Stimulated activated CD8-positive, alpha-beta memory T cell treated with anti-CD3 and anti-CD28 coated beads, Interleukin-7, amount 100 ng/mL, for 1 hour (primary cell): ENCODE results near the gene CSN1S1.
"Not testable (repeated sequence)": the region's sequence is repeated elsewhere in the genome, so short reads cannot be mapped to it uniquely, and the experiment has no call there.

Experiments
- DNase-seq, 2 donors: peaks; one replicate each; pipeline ENCODE4 v3.0.0-alpha.2; 2020; ENCODE audit warnings: low read depth in 2 of 2

Gene CSN1S1

GRCh38 chr4:69930768-69931167 lies at the start of gene CSN1S1:
TSS of gene CSN1S1 (plus strand) at chr4:69931068. CDS start at chr4:69932556, 1,488 bp downstream.
- DNase-seq, result no peak

GRCh38 chr4:69881173-69881773 lies 49.6 kb upstream of the CSN1S1 start:
- no peak for DNase-seq

DNA sequence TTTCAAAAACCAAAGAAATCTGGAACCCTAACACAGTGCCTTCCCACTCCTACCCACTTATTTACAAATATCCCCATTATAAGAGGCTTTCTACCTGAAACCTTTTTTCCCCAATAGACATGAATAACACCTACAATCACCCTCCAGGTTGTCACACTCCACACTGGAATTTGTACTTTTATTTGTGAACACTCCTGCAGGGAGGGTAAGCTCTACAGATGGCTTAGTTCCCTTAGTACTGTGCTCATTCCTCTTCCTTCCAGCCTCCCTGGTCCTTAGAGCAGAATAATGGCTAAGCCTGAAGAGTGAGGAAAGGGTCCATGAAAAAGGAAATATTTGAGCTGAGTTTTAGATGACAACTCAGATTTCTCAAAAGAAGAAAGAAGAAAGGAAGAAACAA lies 48.7 kb upstream of the CSN1S1 start:
- no peak for DNase-seq

DNA sequence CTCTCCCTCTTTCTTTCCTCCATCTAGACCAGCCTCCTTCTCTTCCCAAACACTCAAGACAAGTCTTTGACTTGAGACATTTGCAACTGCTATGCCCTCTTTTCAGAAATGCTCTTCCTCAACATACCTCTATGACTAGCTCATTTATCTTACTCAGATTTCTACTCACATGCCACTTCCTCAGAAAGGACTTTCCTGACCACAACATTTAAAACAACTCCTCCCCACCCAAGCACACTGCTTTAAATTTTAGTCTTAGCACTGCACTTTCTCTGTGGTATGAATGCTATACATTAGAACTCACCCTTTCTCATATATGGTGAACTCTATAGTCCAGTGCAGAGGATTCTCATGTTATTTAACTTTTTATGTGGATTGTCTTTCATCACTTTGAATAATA lies 42.5 kb upstream of the CSN1S1 start:
- DNase-seq, result no peak

DNA sequence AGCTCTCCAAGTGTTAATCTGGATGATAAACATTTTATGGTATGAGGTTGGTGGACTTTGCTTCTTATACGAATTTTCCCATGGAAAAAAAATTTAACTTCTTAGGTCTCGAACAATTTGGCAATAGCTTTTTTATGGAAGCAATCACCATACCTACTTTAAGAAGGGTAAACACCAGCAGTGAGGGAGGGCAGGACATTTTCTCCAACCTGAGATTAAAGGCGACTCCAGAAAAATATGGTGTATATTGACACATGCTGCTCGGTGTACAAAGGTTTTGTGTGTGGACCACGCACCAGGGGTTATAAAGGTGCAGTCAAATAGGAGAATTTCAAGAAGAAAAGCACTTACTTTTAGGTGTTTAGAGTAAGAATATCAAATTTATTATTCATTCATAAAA lies 36.7 kb upstream of the CSN1S1 start:
- no peak for DNase-seq

DNA sequence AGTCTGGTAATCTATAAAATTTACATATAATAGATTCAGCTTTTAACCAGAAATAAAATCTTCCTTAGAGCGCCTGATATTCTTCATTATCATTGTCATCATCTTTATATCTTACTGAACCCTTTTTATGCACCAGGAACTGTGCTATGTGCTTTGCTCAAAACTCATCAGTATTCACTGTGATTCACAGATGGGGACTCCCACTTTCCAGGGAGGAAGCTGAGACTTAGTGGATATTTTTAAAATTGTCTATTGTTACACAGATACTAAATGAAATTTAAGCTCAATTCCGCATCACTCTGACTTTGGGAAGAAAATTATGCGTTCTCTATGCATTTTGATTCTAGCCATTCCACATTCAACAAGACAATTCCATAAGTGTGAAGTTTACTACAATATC lies 36.1 kb upstream of the CSN1S1 start:
- no peak for DNase-seq

DNA sequence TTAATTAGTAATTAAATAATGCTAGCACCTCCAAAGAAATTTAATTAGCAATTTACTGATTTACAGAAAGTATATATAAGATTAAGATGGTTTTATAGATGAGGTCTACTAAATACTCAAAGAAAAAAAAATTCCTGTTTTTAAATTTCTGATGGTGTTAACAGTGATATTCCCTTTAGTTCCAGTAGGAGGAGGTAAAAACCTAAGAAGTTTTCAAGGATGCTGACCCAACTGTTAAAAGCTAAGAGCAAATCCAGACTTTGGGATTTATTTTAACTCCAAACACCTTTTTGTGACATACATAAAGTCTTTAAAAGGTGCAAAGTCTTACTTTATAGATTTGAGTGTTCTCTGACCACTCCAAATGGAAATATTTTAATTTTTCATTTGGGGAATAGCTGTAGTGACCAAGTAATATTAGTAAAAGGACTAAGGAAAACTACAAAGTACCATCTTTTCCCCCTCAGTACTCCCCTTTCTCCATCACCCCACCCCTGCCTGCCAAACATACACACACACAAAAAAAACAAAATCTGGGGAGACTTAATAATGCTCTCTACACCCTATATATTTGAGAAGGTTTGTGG lies 34.2 kb upstream of the CSN1S1 start:
- DNase-seq, result no peak

DNA sequence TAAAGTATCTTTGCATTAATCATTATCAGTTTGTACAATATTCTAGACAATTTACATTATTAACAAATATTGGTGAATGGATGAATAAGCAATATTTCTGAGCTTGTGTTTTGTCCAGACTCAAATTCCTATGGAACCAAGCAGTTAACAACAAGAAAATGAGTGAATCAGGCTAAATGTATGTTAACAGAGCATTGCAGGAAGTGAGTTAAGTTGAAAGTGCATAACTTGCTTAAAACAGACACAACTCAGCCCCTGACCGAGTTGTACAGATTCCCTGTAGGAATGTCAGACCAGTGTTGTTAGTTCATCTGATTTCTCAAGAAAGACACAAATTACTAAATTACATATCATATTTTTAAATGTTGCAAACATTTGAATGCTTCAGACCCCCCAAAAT lies 23.7 kb upstream of the CSN1S1 start:
- DNase-seq, result no peak

- no peak for DNase-seq
Observed at GRCh38 chr4:69909195-69909594, 21.7 kb upstream of the CSN1S1 start.

- no peak for DNase-seq
Observed at GRCh38 chr4:69910016-69910782, 20.7 kb upstream of the CSN1S1 start.

- DNase-seq, result no peak
Observed at GRCh38 chr4:69920874-69921273, 10.0 kb upstream of the CSN1S1 start.

GRCh38 chr4:69923782-69924410 lies 7.0 kb upstream of the CSN1S1 start:
- not testable (repeated sequence) for DNase-seq

DNA sequence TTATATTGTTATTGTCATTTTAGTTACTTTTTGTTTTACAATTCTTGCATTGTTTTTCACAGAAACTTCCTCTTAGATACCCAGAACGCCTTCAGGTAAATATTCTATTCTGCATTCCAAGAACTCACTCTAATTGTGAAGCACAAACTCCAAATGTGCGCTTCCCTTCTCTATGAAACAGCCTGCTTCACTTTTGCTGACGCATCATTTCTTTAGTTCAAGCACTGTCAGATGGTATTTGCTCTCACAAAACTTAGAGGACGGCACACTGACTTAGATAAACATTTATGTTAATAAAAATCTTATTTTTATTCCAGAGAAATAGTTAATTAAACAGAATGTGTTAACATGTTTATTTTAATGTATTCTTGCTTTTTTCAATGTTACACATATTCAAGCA lies 3.3 kb downstream of the CSN1S1 start:
- DNase-seq, result no peak

- DNase-seq, result no peak
Observed at GRCh38 chr4:69936566-69936965, 5.7 kb downstream of the CSN1S1 start.

GRCh38 chr4:69951602-69952001 lies 20.7 kb downstream of the CSN1S1 start:
- DNase-seq, result no peak

DNA sequence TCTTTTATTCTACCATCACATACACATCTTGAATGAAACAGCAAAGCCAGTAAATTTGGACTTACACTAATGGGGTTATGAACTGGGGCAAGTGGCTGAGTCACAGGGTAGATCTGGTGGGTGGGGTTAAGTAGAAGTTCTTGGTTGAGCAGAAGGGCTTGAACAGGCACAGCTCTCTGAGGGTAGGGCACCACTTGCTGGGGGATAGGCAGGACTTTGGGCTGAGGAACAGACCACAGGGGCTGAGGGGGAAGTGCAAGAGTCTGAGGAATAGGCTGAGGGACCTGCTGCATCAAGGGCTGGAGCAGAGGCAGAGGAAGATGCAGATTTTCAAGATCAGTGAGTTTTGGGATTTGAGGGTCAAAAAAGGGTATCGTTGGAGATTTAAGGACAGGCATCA lies 26.3 kb downstream of the CSN1S1 start:
- DNase-seq, result no peak

DNA sequence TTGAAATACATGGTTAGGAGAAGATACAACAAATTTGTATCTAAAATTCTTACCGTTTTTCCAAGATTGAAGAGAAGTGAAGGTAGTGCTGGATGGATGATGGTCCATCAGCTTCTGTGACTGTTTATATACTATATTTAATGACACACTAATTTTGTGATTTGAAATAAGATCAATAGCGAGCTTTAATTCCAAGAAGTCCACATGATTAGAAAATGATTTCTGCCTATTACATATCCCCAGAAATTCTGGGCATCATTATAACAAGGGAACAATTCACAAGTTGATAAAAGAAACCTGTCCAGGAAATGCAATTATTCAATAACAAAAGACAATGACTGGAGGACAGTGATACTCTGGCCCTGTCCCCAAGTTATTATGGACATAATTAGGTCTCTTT lies 34.8 kb downstream of the CSN1S1 start, which contains the start of gene CSN2:
TSS of gene CSN2 (minus strand) at position 101 of the 400 bp plus-strand sequence. CDS start 4,733 bp downstream, outside the sequence.
- DNase-seq, result no peak

DNA sequence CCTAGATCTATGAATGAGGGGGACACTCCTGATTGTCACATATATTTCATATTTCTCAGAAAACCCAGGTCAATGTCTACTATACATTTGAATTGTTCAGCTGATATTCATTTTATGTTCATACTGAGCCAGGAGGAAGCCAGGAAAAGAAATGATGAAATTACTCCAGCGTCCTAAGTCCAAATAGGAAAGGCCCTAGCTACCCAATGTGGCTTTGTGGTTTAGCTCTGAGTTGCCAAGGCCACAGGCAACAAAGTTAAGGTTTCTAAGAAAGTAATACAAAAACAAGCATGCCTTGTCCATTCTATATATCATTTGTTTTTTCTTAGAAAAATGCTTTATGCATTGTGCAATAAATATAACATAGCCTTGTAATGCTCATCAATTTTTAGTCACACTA lies 39.2 kb downstream of the CSN1S1 start:
- DNase-seq, result no peak

DNA sequence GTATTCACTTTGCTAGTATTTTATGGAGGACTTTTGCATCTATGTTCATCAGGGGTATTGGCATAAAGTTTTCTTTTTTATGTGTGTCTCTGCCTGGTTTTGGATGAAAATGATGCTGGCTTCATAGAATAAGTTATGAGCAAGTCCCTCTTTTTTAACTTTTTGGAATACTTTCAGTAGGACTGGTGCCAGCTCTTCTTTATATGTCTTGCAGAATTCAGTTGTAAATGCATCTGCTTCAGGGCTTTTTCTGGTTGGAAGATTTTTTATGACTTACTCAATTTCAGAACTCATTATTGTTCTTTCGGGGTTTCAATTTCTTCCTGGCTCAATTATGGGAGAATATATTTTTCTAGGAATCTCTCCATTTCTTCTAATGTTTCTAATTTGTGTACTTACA lies 43.8 kb downstream of the CSN1S1 start:
- no peak for DNase-seq

- DNase-seq, result no peak
Observed at GRCh38 chr4:69977582-69977981, 46.7 kb downstream of the CSN1S1 start.

DNA sequence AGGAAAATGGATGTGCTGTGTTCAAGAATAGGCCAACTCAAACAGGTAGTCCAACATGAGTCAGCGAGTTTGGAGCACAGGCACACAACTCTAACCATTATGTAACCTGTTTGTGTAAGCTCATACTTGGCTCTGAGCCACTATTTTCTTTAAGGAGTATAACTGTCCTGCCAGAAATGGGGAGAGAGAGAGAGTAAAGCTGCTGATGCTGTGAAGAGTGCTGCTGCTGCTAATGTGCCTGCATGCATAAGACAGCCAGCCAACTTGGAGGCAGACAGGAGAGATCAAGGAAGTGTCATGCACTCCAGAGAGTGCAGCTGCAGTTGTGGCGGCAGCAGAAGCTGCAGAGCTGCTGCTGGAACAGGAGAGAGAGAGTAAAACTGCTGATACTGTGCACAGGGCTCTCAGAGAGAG lies 53.2 kb downstream of the CSN1S1 start:
- DNase-seq, result no peak

- no peak for DNase-seq
Observed at GRCh38 chr4:69986663-69987062, 55.8 kb downstream of the CSN1S1 start.

DNA sequence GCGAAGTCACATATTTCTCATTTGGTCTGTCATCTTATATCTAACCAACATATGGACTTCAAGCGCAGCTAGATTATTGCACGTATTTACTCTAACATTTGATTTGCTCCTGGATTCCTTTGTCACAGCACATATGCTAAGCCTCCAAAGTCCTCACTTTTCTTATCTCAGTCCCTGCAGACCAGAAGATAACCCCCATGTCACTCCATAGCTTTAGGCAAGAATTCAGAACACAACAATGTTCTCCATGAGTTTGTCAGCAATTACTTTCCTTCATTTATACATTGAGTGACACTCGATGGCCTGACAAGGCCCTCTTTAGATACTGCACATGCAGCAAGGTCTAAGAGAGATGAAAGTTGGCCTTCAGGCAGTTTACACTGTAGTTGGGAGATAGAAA lies 60.1 kb downstream of the CSN1S1 start:
- no peak for DNase-seq
